GM12873 (cell line): ENCODE data around the gene KIF21B.

Experiments
- CTCF ChIP-seq: IDR thresholded peaks from 2 replicates; pipeline ENCODE4 v1.5.1; 2012; ENCODE audit warnings: low read depth, mild to moderate bottlenecking, moderate library complexity, low read length, control low read depth; ENCODE audit not compliant: insufficient read depth; ENCODE audit errors: missing control alignments

KIF21B gene

GRCh38 chr1:201042779-201043461 is 19.4 kb upstream of the KIF21B start:
- TF ChIP-seq CTCF, result peak; percentile 90

- no peak for TF ChIP-seq CTCF
Observed at GRCh38 chr1:201041011-201041410, 17.5 kb upstream of the KIF21B start.

GRCh38 chr1:201039876-201040275 is 16.4 kb upstream of the KIF21B start:
- no peak for TF ChIP-seq CTCF

- no peak for TF ChIP-seq CTCF
Observed at GRCh38 chr1:201039418-201039817, 15.9 kb upstream of the KIF21B start.

GRCh38 chr1:201038186-201038876 is 14.8 kb upstream of the KIF21B start:
- no peak for TF ChIP-seq CTCF

GRCh38 chr1:201036188-201036842 is 12.8 kb upstream of the KIF21B start:
- TF ChIP-seq CTCF, result no peak

- TF ChIP-seq CTCF, result no peak
Observed at GRCh38 chr1:201034671-201035070, 11.2 kb upstream of the KIF21B start.
